Stimulated activated CD4-positive, alpha-beta T cell treated with anti-CD3 and anti-CD28 coated beads, TNF-alpha, amount 100 ng/mL, for 1 hour (primary cell): ENCODE measurements around the gene NOL6.
"Not testable (repeated sequence)": the region's sequence is repeated elsewhere in the genome, so short reads cannot be mapped to it uniquely, and the experiment has no call there.

Experiments used
- DNase-seq, 3 donors: peaks; one replicate each; pipeline ENCODE4 v3.0.0-alpha.2; 2020; ENCODE audit warnings: low read depth in 3 of 3, low spot score in 1 of 3

Gene NOL6

GRCh38 chr9:33473643-33474352, at the start of gene NOL6:
NOL6 (minus strand) TSS chr9:33473924; CDS start chr9:33473842, 82 bp downstream.
- peak; percentile 93 to 95 (median 94) for DNase-seq

- DNase-seq, result not testable (repeated sequence)
These were observed 48.1 kb upstream of the NOL6 start for GRCh38 chr9:33521861-33522260.

- DNase-seq, result not testable (repeated sequence)
These were observed 44.3 kb upstream of the NOL6 start for GRCh38 chr9:33517934-33518577.

GRCh38 chr9:33517373-33517772, 43.6 kb upstream of the NOL6 start:
- DNase-seq, result no peak

- not testable (repeated sequence) for DNase-seq
These were observed 42.7 kb upstream of the NOL6 start for GRCh38 chr9:33516397-33516796.

GRCh38 chr9:33515342-33515995, 41.7 kb upstream of the NOL6 start:
- not testable (repeated sequence) for DNase-seq

- DNase-seq, result not testable (repeated sequence)
These were observed 38.8 kb upstream of the NOL6 start for GRCh38 chr9:33512535-33512934.

- DNase-seq, result not testable (repeated sequence)
These were observed 37.4 kb upstream of the NOL6 start for GRCh38 chr9:33511184-33511517.

GRCh38 chr9:33510262-33511183, 36.8 kb upstream of the NOL6 start:
- DNase-seq, result no peak

GRCh38 chr9:33506626-33507370, 33.1 kb upstream of the NOL6 start:
- DNase-seq, result no peak

- no peak for DNase-seq
These were observed 24.7 kb upstream of the NOL6 start for GRCh38 chr9:33498387-33498786.

- not testable (repeated sequence) for DNase-seq
These were observed 20.1 kb upstream of the NOL6 start for GRCh38 chr9:33493819-33494218.

GRCh38 chr9:33489066-33489465, 15.3 kb upstream of the NOL6 start:
- no peak for DNase-seq

GRCh38 chr9:33485312-33485711, 11.6 kb upstream of the NOL6 start:
- DNase-seq, result not testable (repeated sequence)

- no peak for DNase-seq
These were observed 7.3 kb upstream of the NOL6 start for GRCh38 chr9:33480976-33481375.

- no peak for DNase-seq
These were observed 6.4 kb upstream of the NOL6 start for GRCh38 chr9:33480106-33480505.

GRCh38 chr9:33476503-33476902, 2.8 kb upstream of the NOL6 start:
- no peak for DNase-seq

- no peak for DNase-seq
These were observed 1.6 kb upstream of the NOL6 start for GRCh38 chr9:33475357-33475756.

- DNase-seq, result no peak
These were observed 676 bp downstream of the NOL6 start for GRCh38 chr9:33472881-33473615.
